ENCODE results near the gene PNRC2.

DNA sequence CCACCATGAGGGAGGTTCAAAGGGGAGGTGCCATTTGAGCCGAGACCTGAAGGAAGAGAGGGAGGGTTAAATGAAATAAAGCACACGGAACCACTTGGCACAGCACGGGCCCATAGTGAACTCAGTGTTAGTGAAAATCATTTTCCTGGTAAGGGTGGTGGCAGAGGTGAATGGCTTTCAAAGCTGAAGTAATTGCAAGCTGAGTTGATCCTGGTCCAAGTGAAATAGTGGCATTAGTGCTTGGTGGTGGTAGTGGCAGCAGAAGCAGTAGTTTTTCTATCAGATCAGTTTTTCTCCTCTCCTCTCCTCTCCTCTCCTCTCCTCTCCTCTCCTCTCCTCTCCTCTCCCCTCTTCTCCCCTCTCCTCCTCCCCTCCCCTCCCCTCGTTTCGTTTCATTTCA is 51.0 kb downstream of the PNRC2 start:
- TF ChIP-seq, protein P1, sequence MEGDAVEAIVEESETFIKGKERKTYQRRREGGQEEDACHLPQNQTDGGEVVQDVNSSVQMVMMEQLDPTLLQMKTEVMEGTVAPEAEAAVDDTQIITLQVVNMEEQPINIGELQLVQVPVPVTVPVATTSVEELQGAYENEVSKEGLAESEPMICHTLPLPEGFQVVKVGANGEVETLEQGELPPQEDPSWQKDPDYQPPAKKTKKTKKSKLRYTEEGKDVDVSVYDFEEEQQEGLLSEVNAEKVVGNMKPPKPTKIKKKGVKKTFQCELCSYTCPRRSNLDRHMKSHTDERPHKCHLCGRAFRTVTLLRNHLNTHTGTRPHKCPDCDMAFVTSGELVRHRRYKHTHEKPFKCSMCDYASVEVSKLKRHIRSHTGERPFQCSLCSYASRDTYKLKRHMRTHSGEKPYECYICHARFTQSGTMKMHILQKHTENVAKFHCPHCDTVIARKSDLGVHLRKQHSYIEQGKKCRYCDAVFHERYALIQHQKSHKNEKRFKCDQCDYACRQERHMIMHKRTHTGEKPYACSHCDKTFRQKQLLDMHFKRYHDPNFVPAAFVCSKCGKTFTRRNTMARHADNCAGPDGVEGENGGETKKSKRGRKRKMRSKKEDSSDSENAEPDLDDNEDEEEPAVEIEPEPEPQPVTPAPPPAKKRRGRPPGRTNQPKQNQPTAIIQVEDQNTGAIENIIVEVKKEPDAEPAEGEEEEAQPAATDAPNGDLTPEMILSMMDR (IDR thresholded peaks at IDR 0.05 in 2 of 3, conservative IDR thresholded peaks at IDR 0.05 in 1 of 3; ENCODE audit: control insufficient read depth in 2 of 3, extremely low read depth in 1 of 3, insufficient read depth in 1 of 3, low read depth in 3 of 3, low read length in 3 of 3): no peak
- TF ChIP-seq RCOR1 (conservative IDR thresholded peaks at IDR 0.05; ENCODE audit: low read depth, low read length): no peak
- TF ChIP-seq EZH2 (IDR thresholded peaks at IDR 0.05; ENCODE audit: borderline replicate concordance, control insufficient read depth, low read depth, low read length): no peak
- no peak for TF ChIP-seq SUZ12 (IDR thresholded peaks at IDR 0.05; ENCODE audit: unreplicated experiment)
- no peak for TF ChIP-seq POLR2A (IDR thresholded peaks at IDR 0.05; ENCODE audit: low read depth, low read length)
- no peak for TF ChIP-seq BHLHE40 (IDR thresholded peaks at IDR 0.05; ENCODE audit: borderline replicate concordance in 1 of 2, low read depth in 2 of 2, low read length in 1 of 2)
